H1 (cell line): Measurements from ENCODE around the gene IFTAP. TPM values are rescaled to one million over a fixed set of nuclear protein-coding genes. Genes with fewer than 3 reads are reported as not detected.

Experiments used
- TAF7 ChIP-seq: optimal IDR thresholded peaks from 2 replicates; pipeline ENCODE3; 2011; ENCODE audit warnings: low read depth, mild to moderate bottlenecking, inconsistent platforms, low read length, moderate library complexity, borderline replicate concordance
- polyA plus RNA-seq, 7 experiments: library from polyadenylated mRNA; depleted of rRNA in 3 of 7; stranded (reverse) in 5 of 7; unstranded in 2 of 7; fragments of >200 nt in 5 of 7; fragments of 200-250 nt in 2 of 7; gene quantifications; 1 replicate in 5 of 7; 2 replicates in 1 of 7; 4 replicates in 1 of 7; pipeline versions ENCODE4 v1.2.1 to v1.2.3, GENCODE V29; 2011 to 2013; ENCODE audit warnings: missing spikeins in 2 of 7, mixed read lengths in 2 of 7
- total RNA-seq: library from RNA; stranded (reverse); fragmentation: NEBNext Ultra II Directional; extraction: Animal tissue kit (Norgen Biotek cat#: 25700); gene quantifications from 2 replicates; pipeline ENCODE4 v1.2.1, GENCODE V29; 2021
- TF ChIP-seq, protein P1 (sequence below): fragments of 300-600 bp; sonication (generic); IDR thresholded peaks from 2 replicates; pipeline ENCODE4 v1.7.1; 2012; ENCODE audit warnings: low read length, moderate library complexity, mild to moderate bottlenecking, inconsistent platforms; ENCODE audit not compliant: insufficient replicate concordance

The IFTAP gene
- total and polyA plus RNA-seq, 2 of the 8 experiments (the other 6 are each of a cell fraction or from before 2014, with no cell fraction given): 21.2 to 23.9 TPM

DNA sequence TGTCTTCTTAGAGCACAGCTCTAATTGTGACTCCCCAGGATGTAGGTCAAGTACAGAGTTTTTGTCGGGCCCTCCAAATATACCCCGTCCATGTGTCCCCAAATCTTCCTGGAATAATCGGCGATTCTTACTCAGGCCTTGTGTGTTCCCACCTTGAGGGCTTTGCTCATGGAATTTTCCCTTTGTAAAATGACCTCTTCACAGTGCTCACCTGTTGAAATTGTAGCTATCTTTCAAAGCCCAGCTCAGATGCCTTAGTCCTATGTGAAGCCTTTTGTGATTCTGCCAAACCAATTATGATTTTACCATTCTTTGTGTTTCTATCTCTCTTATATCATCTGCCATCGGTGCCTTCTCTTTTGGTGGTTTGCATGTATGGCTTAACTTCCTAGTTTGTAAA lies 33.8 kb downstream of the IFTAP start (continued):
- TF ChIP-seq, protein P1, sequence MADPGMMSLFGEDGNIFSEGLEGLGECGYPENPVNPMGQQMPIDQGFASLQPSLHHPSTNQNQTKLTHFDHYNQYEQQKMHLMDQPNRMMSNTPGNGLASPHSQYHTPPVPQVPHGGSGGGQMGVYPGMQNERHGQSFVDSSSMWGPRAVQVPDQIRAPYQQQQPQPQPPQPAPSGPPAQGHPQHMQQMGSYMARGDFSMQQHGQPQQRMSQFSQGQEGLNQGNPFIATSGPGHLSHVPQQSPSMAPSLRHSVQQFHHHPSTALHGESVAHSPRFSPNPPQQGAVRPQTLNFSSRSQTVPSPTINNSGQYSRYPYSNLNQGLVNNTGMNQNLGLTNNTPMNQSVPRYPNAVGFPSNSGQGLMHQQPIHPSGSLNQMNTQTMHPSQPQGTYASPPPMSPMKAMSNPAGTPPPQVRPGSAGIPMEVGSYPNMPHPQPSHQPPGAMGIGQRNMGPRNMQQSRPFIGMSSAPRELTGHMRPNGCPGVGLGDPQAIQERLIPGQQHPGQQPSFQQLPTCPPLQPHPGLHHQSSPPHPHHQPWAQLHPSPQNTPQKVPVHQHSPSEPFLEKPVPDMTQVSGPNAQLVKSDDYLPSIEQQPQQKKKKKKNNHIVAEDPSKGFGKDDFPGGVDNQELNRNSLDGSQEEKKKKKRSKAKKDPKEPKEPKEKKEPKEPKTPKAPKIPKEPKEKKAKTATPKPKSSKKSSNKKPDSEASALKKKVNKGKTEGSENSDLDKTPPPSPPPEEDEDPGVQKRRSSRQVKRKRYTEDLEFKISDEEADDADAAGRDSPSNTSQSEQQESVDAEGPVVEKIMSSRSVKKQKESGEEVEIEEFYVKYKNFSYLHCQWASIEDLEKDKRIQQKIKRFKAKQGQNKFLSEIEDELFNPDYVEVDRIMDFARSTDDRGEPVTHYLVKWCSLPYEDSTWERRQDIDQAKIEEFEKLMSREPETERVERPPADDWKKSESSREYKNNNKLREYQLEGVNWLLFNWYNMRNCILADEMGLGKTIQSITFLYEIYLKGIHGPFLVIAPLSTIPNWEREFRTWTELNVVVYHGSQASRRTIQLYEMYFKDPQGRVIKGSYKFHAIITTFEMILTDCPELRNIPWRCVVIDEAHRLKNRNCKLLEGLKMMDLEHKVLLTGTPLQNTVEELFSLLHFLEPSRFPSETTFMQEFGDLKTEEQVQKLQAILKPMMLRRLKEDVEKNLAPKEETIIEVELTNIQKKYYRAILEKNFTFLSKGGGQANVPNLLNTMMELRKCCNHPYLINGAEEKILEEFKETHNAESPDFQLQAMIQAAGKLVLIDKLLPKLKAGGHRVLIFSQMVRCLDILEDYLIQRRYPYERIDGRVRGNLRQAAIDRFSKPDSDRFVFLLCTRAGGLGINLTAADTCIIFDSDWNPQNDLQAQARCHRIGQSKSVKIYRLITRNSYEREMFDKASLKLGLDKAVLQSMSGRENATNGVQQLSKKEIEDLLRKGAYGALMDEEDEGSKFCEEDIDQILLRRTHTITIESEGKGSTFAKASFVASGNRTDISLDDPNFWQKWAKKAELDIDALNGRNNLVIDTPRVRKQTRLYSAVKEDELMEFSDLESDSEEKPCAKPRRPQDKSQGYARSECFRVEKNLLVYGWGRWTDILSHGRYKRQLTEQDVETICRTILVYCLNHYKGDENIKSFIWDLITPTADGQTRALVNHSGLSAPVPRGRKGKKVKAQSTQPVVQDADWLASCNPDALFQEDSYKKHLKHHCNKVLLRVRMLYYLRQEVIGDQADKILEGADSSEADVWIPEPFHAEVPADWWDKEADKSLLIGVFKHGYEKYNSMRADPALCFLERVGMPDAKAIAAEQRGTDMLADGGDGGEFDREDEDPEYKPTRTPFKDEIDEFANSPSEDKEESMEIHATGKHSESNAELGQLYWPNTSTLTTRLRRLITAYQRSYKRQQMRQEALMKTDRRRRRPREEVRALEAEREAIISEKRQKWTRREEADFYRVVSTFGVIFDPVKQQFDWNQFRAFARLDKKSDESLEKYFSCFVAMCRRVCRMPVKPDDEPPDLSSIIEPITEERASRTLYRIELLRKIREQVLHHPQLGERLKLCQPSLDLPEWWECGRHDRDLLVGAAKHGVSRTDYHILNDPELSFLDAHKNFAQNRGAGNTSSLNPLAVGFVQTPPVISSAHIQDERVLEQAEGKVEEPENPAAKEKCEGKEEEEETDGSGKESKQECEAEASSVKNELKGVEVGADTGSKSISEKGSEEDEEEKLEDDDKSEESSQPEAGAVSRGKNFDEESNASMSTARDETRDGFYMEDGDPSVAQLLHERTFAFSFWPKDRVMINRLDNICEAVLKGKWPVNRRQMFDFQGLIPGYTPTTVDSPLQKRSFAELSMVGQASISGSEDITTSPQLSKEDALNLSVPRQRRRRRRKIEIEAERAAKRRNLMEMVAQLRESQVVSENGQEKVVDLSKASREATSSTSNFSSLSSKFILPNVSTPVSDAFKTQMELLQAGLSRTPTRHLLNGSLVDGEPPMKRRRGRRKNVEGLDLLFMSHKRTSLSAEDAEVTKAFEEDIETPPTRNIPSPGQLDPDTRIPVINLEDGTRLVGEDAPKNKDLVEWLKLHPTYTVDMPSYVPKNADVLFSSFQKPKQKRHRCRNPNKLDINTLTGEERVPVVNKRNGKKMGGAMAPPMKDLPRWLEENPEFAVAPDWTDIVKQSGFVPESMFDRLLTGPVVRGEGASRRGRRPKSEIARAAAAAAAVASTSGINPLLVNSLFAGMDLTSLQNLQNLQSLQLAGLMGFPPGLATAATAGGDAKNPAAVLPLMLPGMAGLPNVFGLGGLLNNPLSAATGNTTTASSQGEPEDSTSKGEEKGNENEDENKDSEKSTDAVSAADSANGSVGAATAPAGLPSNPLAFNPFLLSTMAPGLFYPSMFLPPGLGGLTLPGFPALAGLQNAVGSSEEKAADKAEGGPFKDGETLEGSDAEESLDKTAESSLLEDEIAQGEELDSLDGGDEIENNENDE: no peak
- TF ChIP-seq TAF7: no peak
